Type B pancreatic cell (in vitro differentiated cells): ENCODE data around the gene HCK. TPM values are rescaled to one million over a fixed set of nuclear protein-coding genes. Genes with fewer than 3 reads are reported as not detected.

Experiments
- DNase-seq: peaks from one replicate; pipeline ENCODE4 v3.0.0; 2021; ENCODE audit warnings: mixed read lengths; ENCODE audit not compliant: unreplicated experiment; ENCODE audit errors: extremely low spot score
- H3K27ac Mint-ChIP-seq: 2 replicates; pipeline ENCODE4 v1.8.0; 2021; ENCODE audit warnings: mild to moderate bottlenecking, mixed read lengths
- H3K27me3 Mint-ChIP-seq: 2 replicates; pipeline ENCODE4 v1.8.0; 2021; ENCODE audit warnings: mixed read lengths
- H3K36me3 Mint-ChIP-seq: 2 replicates; pipeline ENCODE4 v1.8.0; 2021; ENCODE audit warnings: mixed read lengths
- H3K4me1 Mint-ChIP-seq: one replicate; pipeline ENCODE4 v1.8.0; 2021; ENCODE audit warnings: mixed read lengths; ENCODE audit not compliant: unreplicated experiment
- H3K4me3 Mint-ChIP-seq: 2 replicates; pipeline ENCODE4 v1.8.0; 2021; ENCODE audit warnings: mild to moderate bottlenecking, mixed read lengths
- H3K9me3 Mint-ChIP-seq: 2 replicates; pipeline ENCODE4 v1.8.0; 2021; ENCODE audit warnings: mixed read lengths
- total RNA-seq: library from RNA; stranded (reverse); gene quantifications from 2 replicates; pipeline ENCODE4 v1.2.1, GENCODE V29; 2021; ENCODE audit warnings: low replicate concordance
- TF ChIP-seq, protein P1 (sequence below): fragments of 200-600 bp; sonication (generic); conservative IDR thresholded peaks from 2 replicates; pipeline ENCODE4 v1.5.0; 2021; ENCODE audit warnings: antibody characterized with exemption, mild to moderate bottlenecking

Gene HCK
- total RNA-seq, 1 donor from 2014 or later = not detected

DNA sequence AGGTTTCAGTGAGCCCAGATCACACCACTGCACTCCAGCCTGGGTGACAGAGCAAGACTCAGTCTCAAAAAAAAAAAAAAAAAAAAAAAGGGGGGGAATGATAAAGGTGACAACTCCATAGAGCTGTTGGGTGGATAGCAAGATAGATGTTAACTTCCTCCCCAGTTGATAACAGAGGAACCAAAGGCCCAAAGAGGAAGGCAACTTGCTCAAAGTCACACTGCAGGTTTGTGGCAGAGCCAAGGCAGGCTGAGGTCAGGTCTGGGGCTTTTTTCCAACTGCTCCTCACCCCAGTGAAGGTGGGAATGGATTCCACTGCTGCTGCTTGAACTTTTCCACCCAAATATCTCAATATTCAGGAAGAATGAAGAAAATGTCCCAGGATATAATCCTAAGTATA is 26.7 kb downstream of the HCK start:
- Mint-ChIP-seq H3K4me3 (no peak overlapping the region), H3K9me3 (no peaks in the 10 kb centered on the region), H3K27me3 (peaks cover 62% of the 10 kb centered on the region), H3K27ac (no peak overlapping the region), H3K4me1 (no peaks in the 10 kb centered on the region), H3K36me3 (no peaks in the 10 kb centered on the region)
- TF ChIP-seq, protein P1, sequence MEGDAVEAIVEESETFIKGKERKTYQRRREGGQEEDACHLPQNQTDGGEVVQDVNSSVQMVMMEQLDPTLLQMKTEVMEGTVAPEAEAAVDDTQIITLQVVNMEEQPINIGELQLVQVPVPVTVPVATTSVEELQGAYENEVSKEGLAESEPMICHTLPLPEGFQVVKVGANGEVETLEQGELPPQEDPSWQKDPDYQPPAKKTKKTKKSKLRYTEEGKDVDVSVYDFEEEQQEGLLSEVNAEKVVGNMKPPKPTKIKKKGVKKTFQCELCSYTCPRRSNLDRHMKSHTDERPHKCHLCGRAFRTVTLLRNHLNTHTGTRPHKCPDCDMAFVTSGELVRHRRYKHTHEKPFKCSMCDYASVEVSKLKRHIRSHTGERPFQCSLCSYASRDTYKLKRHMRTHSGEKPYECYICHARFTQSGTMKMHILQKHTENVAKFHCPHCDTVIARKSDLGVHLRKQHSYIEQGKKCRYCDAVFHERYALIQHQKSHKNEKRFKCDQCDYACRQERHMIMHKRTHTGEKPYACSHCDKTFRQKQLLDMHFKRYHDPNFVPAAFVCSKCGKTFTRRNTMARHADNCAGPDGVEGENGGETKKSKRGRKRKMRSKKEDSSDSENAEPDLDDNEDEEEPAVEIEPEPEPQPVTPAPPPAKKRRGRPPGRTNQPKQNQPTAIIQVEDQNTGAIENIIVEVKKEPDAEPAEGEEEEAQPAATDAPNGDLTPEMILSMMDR = no peak
- DNase-seq = no peak

DNA sequence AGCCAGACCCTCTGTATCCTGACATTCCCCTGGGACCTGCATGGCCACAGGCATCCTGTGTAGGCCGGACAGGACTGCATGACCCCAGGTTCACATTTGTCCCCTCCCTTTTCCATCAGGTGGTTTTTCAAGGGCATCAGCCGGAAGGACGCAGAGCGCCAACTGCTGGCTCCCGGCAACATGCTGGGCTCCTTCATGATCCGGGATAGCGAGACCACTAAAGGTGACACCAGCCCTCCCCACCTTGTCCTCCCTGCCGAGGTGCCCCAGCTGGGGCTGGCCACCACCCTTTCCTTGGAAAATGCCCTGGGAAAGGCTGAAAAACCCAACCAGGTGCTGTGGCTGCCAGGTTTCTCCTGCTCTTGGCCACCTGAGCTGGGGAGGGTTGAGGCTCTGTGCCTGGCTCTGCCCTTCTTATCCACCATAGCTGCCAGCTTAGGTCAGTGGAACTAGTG is 27.6 kb downstream of the HCK start:
- Mint-ChIP-seq H3K27me3 (peaks cover 62% of the 10 kb centered on the region), H3K27ac (no peak overlapping the region), H3K4me3 (no peak overlapping the region), H3K9me3 (no peaks in the 10 kb centered on the region), H3K36me3 (no peaks in the 10 kb centered on the region), H3K4me1 (no peaks in the 10 kb centered on the region)
- TF ChIP-seq, protein P1 = no peak
- no peak for DNase-seq

DNA sequence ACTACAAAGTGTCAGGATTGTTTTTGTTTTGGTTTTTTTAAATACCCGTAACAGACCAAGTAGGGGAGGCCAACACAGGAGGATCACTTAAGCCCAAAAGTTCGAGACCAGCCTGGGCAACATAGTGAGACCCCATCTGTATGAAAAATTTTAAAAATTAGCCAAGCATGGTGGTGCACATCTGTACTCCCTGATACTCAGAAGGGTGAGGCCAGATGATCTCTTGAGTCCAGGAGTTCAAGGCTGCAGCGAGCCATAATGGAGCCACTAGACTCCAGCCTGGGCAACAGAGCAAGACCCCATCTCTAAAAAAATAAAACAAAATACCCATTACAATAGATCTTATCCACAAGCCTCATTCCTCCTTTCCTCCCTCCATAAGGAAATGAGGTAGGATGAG is 28.7 kb downstream of the HCK start:
- Mint-ChIP-seq H3K4me3 (no peak overlapping the region), H3K27me3 (peaks cover 58% of the 10 kb centered on the region)

DNA sequence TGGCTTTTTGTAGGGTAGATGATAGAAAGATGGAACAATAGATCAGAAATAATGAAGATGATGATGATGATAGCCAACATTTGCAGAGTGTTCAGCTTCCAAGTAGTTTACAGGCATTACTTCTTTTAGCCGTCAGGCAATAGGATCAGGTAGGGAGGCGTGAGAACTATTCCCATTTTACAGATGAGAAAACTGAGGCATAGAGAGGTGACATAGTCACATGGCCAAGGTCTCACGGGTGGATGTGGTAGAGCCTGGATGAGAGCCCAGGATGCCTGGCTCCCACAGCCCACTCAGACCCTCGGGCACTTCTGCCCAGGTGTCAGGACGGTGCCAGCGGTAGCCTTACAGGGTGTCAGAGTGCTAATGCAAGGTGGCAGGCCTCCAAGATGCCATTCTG is 31.4 kb downstream of the HCK start:
- peaks cover 41% of the 10 kb centered on the region for H3K27me3 Mint-ChIP-seq
- H3K9me3 Mint-ChIP-seq = no peaks in the 10 kb centered on the region
- no peak for DNase-seq
- no peaks in the 10 kb centered on the region for H3K36me3 Mint-ChIP-seq
- no peak overlapping the region for H3K27ac Mint-ChIP-seq
- no peak overlapping the region for H3K4me3 Mint-ChIP-seq
- H3K4me1 Mint-ChIP-seq = no peaks in the 10 kb centered on the region
- TF ChIP-seq, protein P1 = no peak

More for the DNA sequence above, 28.7 kb downstream of the HCK start:
- TF ChIP-seq, protein P1 = no peak
- H3K36me3 Mint-ChIP-seq = no peaks in the 10 kb centered on the region
- H3K4me1 Mint-ChIP-seq = no peaks in the 10 kb centered on the region
- no peaks in the 10 kb centered on the region for H3K9me3 Mint-ChIP-seq
- no peak overlapping the region for H3K27ac Mint-ChIP-seq
- DNase-seq = no peak

DNA sequence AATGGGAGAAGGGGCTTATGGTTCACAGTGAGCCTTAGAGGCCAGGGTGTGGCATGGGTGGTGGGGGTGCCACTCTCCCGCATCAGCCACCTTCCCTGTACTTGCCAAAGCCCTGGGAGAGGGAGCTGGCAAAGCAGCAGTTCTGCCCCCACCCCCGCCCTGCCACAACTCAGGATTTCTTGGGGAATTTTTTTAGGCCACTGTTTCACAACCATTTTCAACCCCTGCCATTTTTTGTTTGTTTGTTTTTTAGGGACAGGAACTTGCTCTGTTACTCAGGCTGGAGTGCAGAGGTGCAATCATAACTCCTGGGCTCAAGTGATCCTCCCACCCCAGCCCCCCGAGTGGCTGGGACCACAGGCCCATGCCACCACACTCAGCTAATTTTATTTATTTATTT is 35.0 kb downstream of the HCK start:
- TF ChIP-seq, protein P1 = no peak
- no peak overlapping the region for H3K4me3 Mint-ChIP-seq
- H3K27me3 Mint-ChIP-seq = peaks cover 28% of the 10 kb centered on the region
- no peak for DNase-seq
- H3K4me1 Mint-ChIP-seq = peaks cover 6% of the 10 kb centered on the region
- H3K9me3 Mint-ChIP-seq = no peaks in the 10 kb centered on the region
- no peaks in the 10 kb centered on the region for H3K36me3 Mint-ChIP-seq
- no peak overlapping the region for H3K27ac Mint-ChIP-seq

DNA sequence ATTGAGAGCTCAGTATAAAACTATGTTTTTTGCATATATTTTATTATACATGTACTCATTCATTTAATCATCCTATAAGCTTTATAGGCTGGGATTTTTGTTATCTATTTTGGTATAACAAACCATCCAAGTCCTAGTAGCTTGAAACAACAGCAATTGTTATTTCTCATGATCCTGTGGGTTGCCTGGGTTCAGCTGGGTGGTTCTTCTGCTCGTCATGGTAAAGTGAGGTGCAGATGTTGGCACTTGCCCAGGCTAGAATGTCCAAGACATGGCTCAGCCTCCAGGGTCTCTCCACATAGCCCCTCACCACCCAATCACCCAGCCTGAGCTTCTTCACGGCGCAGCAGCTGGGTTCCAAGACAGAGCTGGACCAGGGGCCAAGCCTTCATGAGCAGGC is 36.7 kb downstream of the HCK start:
- DNase-seq = no peak
- Mint-ChIP-seq H3K36me3 (no peaks in the 10 kb centered on the region), H3K27ac (no peak overlapping the region)

More for the DNA sequence above, 36.7 kb downstream of the HCK start:
- TF ChIP-seq, protein P1 = no peak
- H3K4me3 Mint-ChIP-seq = no peak overlapping the region
- peaks cover 33% of the 10 kb centered on the region for H3K27me3 Mint-ChIP-seq
- H3K9me3 Mint-ChIP-seq = no peaks in the 10 kb centered on the region
- peaks cover 6% of the 10 kb centered on the region for H3K4me1 Mint-ChIP-seq
